Fibroblast of villous mesenchyme (primary cell): ENCODE measurements around the gene ZDHHC1. TPM values are rescaled to one million over a fixed set of nuclear protein-coding genes. Genes with fewer than 3 reads are reported as not detected.

Experiments used
- DNase-seq: peaks from one replicate; pipeline ENCODE4 v3.0.0-alpha.2; 2010; ENCODE audit warnings: low read depth
- H3K4me3 ChIP-seq: 2 replicates; pipeline ENCODE4 v1.5.1; 2011; ENCODE audit warnings: low read depth, mild to moderate bottlenecking, low read length
- CTCF ChIP-seq: IDR thresholded peaks from 2 replicates; pipeline ENCODE4 v1.5.1; 2012; ENCODE audit warnings: low read depth, mild to moderate bottlenecking, low read length; ENCODE audit not compliant: insufficient read depth
- total RNA-seq: library from RNA; depleted of rRNA; stranded (reverse); fragments of >200 nt; gene quantifications from 2 replicates; pipeline ENCODE4 v1.2.3, GENCODE V29; 2012

The ZDHHC1 gene
- total RNA-seq, 1 donor: 5.2 TPM

DNA sequence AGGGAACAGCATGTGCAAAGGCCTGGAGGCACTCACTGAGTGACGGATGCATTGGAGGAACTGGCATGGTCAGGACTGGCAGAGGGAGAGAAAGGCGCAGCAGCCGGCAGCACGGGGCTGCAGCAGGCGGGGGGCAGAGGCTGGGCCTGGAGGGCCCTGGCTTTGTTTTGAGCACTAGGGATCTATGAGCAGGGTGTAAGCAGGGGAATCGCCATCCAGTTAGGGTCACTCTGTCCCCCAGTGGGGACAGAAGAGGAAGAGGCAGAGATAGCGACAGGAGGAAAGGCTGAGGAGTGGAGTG lies 28.8 kb upstream of the ZDHHC1 start:
- no peak overlapping the region for H3K4me3 ChIP-seq
- TF ChIP-seq CTCF: no peak
- no peak for DNase-seq

- H3K4me3 ChIP-seq: no peak overlapping the region
- no peak for DNase-seq
- TF ChIP-seq CTCF: no peak
Observed at GRCh38 chr16:67444259-67445125, 28.2 kb upstream of the ZDHHC1 start.

DNA sequence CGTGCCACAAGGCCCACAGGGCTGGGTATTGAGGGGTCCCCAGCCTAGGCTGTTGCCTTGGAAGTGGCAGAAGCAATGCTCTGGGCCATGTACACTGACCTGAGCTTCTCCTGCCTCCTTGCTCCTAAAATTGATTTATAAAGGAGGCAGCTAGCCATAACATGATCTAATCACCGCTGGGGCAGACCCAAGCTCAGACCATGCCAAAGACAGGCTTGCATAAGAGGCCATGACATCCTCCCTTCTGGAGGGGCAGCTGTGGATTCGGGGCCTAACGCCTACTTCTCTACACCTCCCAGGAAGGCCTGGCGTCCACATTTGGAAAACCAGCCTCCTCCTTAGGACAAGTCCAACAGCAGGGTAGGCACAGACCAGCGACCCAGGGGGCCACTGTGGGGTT lies 27.0 kb upstream of the ZDHHC1 start:
- no peak for TF ChIP-seq CTCF
- DNase-seq: peak; percentile 81
- no peak overlapping the region for H3K4me3 ChIP-seq

GRCh38 chr16:67442581-67443255 lies 26.4 kb upstream of the ZDHHC1 start:
- DNase-seq: no peak
- no peak overlapping the region for H3K4me3 ChIP-seq
- no peak for TF ChIP-seq CTCF

DNA sequence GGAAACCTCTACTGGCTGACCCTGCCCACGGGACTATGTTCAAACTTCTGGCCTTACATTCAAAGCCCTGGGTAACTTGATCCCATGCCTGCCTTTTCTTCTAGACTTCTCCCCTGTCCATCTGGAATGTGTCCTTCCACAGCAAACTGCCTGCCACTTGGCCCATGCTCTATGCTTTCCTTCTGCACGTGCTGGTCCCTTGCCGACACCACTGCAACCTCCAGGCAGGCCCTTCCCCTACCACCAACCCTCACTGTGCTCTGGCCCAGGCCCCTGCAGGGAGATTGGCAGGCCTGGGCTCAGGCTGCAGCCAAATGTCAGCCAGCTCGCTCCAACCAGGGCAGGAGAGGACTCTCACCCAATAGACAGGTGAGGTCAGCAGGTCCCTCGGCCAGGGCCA lies 25.6 kb upstream of the ZDHHC1 start:
- TF ChIP-seq CTCF: no peak
- no peak overlapping the region for H3K4me3 ChIP-seq
- DNase-seq: peak; percentile 27

DNA sequence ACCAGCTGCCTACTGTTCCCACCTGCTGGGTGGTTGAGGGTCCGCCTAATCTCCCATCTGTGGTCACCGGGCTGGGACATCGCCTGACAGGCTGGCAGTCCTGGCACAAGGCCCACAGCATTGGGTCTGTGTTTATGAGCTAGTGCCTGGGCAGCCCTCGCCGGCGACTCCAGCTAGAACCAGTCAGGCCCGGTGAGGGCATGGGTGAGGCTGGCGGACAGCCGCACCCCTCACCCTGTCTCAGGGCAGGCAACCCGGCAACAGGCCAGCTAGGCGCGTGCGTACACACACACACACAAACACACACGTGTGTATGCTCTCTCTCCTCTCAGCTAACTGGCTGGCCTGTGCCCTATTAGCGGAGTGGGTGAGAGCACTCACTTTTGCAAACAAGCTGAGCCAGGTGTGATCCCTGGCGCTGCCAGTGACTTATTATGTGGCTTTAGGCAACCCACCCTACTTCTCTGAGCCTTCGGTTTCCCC lies 25.0 kb upstream of the ZDHHC1 start:
- H3K4me3 ChIP-seq: no peak overlapping the region
- no peak for TF ChIP-seq CTCF
- DNase-seq: no peak
